ENCODE results near the gene CBARP.

The CBARP gene

GRCh38 chr19:1252821-1253513, 15.2 kb upstream of the CBARP start:
- FAIRE-seq = no peak
- TF ChIP-seq CTCF (IDR thresholded peaks at IDR 0.05; ENCODE audit: insufficient read depth, missing control alignments) = no peak

DNA sequence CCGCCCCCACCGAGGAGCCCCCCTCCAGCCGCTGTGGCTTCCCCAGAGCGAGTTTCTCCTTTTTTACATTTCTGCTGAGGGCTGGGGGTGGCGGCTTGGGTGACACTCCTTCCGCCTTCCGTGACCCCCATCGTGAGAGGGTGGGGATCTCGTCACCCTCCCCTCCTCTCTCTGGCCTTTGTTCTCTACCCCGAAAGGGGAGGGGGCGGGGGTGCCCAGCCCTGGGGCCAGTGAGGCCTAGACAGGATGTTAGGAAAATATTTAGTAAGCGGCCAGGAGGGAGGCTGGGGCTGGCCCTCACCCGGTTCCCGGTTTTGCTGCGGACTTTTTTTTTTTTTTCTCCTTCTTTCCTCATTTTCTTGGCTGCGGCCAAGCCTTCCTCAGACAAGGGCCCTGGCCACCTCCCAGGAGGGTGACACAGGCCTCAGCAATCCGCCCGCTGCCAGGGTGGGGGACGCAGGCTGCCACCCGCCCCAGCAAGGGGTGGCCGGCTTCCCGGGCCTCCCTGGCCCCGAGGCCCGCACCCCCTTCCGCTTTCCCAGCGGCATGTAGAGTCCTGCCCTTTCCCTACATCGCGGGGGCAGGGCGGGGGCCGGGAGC, 14.5 kb upstream of the CBARP start:
- DNase-seq (ENCODE audit: insufficient read length, low spot score) (no peak), FAIRE-seq (no peak)
- TF ChIP-seq CTCF (IDR thresholded peaks at IDR 0.05; ENCODE audit: insufficient read depth, missing control alignments) = no peak

More at GRCh38 chr19:1252821-1253513, 15.2 kb upstream of the CBARP start:
- DNase-seq (ENCODE audit: insufficient read length, low spot score) = no peak

DNA sequence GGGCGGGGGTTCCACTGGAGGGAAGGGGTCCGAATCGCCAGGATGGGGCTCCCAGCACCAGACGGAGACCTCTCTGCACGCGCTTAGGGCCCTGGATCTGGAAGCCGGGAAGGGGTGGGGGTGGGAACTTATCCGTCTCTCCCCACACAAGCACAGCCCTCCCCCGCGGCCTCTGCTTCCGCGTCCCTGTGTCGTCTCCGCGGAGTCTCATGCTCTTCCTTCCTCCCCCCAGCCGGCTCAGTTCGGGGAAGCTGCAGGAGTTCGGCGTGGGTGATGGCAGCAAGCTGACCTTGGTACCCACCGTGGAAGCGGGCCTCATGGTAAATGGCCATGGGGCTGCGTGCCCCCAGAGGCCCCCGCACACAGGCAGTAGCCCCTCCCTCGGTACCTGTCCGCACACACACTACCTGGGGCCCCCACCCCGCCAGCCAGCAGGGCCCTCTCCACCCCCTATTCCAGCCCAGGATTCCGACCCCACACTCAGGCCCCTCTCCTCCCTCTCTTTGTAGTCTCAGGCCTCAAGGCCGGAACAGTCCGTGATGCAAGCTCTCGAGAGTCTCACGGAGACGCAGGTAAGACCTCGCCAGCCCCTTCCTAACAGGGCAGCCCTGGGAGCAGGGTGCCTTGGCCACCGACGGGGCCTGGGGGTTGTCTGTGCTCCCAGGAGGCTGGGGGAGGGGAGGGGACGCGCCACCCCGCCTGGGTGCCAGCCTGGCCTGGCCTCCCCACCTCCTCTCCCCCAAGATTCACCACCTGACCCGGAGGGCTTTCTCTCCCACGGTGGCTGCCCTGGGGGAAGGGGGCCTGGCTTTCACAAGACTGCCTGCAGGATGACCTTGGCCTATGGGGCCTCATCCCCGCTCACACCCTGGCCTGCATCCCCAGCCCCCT, 13.8 kb upstream of the CBARP start:
- DNase-seq (ENCODE audit: insufficient read length, low spot score) (no peak), FAIRE-seq (no peak)
- no peak for TF ChIP-seq CTCF (IDR thresholded peaks at IDR 0.05; ENCODE audit: insufficient read depth, missing control alignments)

DNA sequence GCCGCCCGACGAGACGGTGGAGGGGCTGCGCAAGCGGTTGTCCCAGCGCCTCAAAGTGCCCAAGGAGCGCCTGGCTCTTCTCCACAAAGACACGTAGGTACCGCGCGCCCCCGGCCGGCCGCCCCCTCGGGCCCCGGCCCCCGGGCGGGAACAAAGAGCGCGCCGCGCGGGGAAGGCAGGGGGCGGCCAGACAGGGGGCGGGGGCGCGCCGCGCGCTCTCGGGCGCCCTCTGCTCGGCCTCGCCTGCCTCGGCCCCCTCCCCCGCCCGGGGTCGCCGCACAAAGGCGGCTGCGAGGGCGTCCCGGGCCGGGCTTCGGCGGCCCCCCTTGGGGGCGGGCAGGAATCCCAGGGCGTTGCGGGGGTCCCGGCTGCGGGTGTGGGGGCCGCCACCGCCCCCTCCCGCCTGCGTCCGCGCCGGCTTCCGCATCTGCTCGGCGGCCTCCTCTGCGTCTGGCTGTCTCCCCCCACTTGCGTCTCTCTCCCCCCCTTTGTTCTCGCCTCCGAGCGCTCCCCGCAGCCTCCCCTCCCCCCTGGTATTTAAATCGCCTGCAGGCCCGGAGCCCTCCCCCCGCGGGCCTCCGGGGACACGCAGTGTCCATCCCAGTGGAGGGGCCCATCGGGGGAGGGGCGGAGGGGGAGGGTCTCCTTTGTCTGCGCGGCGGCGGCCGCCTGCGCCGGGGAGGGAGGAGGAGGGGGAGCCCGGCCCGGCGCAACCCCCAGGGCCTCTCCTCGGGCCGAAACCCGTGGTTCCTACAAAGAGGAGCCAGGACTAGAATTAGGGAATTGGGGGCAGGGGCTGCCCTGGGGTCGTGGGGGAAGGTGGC, 12.8 kb upstream of the CBARP start:
- DNase-seq (ENCODE audit: insufficient read length, low spot score) (no peak), FAIRE-seq (no peak)
- no peak for TF ChIP-seq CTCF (IDR thresholded peaks at IDR 0.05; ENCODE audit: insufficient read depth, missing control alignments)

GRCh38 chr19:1249990-1250436, 12.2 kb upstream of the CBARP start:
- no peak for DNase-seq (ENCODE audit: insufficient read length, low spot score)
- FAIRE-seq = no peak
- no peak for TF ChIP-seq CTCF (IDR thresholded peaks at IDR 0.05; ENCODE audit: insufficient read depth, missing control alignments)

GRCh38 chr19:1249298-1249989, 11.6 kb upstream of the CBARP start:
- DNase-seq (ENCODE audit: insufficient read length, low spot score) (peak; percentile 72), FAIRE-seq (no peak)
- no peak for TF ChIP-seq CTCF (IDR thresholded peaks at IDR 0.05; ENCODE audit: insufficient read depth, missing control alignments)
